GM12878 (cell line): ENCODE results near the gene CUEDC1. TPM values are rescaled to one million over a fixed set of nuclear protein-coding genes. Genes with fewer than 3 reads are reported as not detected.

ENCODE experiments used
- ATAC-seq: fragments of 200-7000 bp; cut with Tn5 transposase; 3 replicates; pipeline ENCODE4 v1.9.1; 2020; ENCODE audit warnings: mild to moderate bottlenecking, moderate library complexity
- BruUV-seq: library from RNA; stranded (reverse); fragments of 400-500 nt; replicated peaks from 2 replicates; lab custom pipeline; 2021; lab: Mats Ljungman, UMichigan
- CTCF ChIA-PET: fragments of 300-600 bp; sonication (Branson Sonifier 250); formaldehyde crosslinking; extraction: SDS; loops from one replicate; lab custom pipeline; 2021; ENCODE audit warnings: inconsistent platforms; lab: Yijun Ruan, JAX
- POLR2A ChIA-PET: fragments of 350-600 bp; formaldehyde crosslinking; extraction: SDS; loops from one replicate; lab custom pipeline; 2021; ENCODE audit warnings: inconsistent platforms; lab: Charles Lee
- RAD21 ChIA-PET: fragments of 300-600 bp; sonication (Branson Sonifier 250); formaldehyde crosslinking; loops from one replicate; lab custom pipeline; 2023; ENCODE audit warnings: antibody characterized with exemption; ENCODE audit not compliant: unreplicated experiment; lab: Charles Lee
- SMC1A ChIA-PET: fragments of 300-600 bp; sonication (Branson Sonifier 250); formaldehyde crosslinking; loops from one replicate; lab custom pipeline; 2023; ENCODE audit not compliant: unreplicated experiment, uncharacterized antibody; lab: Charles Lee
- DNase-seq: peaks from one replicate; pipeline ENCODE4 v3.0.0-alpha.2; 2011; ENCODE audit warnings: low read depth, low spot score
- FAIRE-seq: peaks from 3 replicates; lab custom pipeline; 2011; peaks lifted over from hg19 to GRCh38; lab: Jason Lieb, UNC
- H2AFZ ChIP-seq: 2 replicates; pipeline ENCODE4 v1.6.0; 2011; ENCODE audit warnings: low read depth, low read length, control low read depth; ENCODE audit not compliant: control insufficient read depth
- H3K27ac ChIP-seq: 2 replicates; pipeline ENCODE4 v1.5.1; 2011; ENCODE audit warnings: control low read depth; ENCODE audit not compliant: control insufficient read depth, insufficient read depth
- H3K27me3 ChIP-seq, 2 experiments: replicated peaks in 1 of 2; 2 replicates each; pipeline versions ENCODE4 v1.6.0 to v1.6.1; 2011; ENCODE audit warnings: low read length in 1 of 2; ENCODE audit not compliant: control insufficient read depth in 2 of 2, insufficient read depth in 2 of 2
- H3K36me3 ChIP-seq, 2 experiments: 2 replicates each; pipeline ENCODE4 v1.5.1; 2011; ENCODE audit warnings: low read length in 1 of 2; ENCODE audit not compliant: control insufficient read depth in 2 of 2, insufficient read depth in 2 of 2
- H3K4me1 ChIP-seq: 2 replicates; pipeline ENCODE4 v1.6.1; 2011; ENCODE audit warnings: mild to moderate bottlenecking, low read length, moderate library complexity, mixed read lengths; ENCODE audit not compliant: control insufficient read depth, insufficient read depth
- H3K4me2 ChIP-seq: 2 replicates; pipeline ENCODE4 v1.6.0; 2011; ENCODE audit warnings: control low read depth; ENCODE audit not compliant: control insufficient read depth, insufficient read depth
- H3K4me3 ChIP-seq: fragments of 200-600 bp; sonication (generic); 2 replicates; pipeline ENCODE4 v1.5.1; 2016
- H3K79me2 ChIP-seq: 2 replicates; pipeline ENCODE4 v1.6.0; 2011; ENCODE audit warnings: low read length; ENCODE audit not compliant: control insufficient read depth, insufficient read depth
- H3K9ac ChIP-seq: 2 replicates; pipeline ENCODE4 v1.8.0; 2011; ENCODE audit warnings: low read length, control low read depth, mixed read lengths; ENCODE audit not compliant: control insufficient read depth, insufficient read depth
- H3K9me3 ChIP-seq: replicated peaks from 3 replicates; pipeline ENCODE4 v1.5.1; 2011; ENCODE audit warnings: mild to moderate bottlenecking, low read length; ENCODE audit not compliant: control insufficient read depth, insufficient read depth
- H4K20me1 ChIP-seq: 2 replicates; pipeline ENCODE4 v1.6.0; 2011; ENCODE audit not compliant: control insufficient read depth, insufficient read depth
- ATF2 ChIP-seq: IDR thresholded peaks from 2 replicates; pipeline ENCODE4 v1.6.1; 2012; ENCODE audit warnings: low read length, inconsistent platforms
- MTA2 ChIP-seq: fragments of 450-650 bp; IDR thresholded peaks from 2 replicates; pipeline ENCODE4 v1.6.1; 2016; ENCODE audit warnings: low read depth, mild to moderate bottlenecking, moderate library complexity
- TCF3 ChIP-seq: IDR thresholded peaks from 2 replicates; pipeline ENCODE4 v1.6.1; 2012; ENCODE audit warnings: low read depth, mild to moderate bottlenecking, low read length, borderline replicate concordance; ENCODE audit not compliant: insufficient read depth
- ZBED1 ChIP-seq: IDR thresholded peaks from 2 replicates; pipeline ENCODE4 v1.6.1; 2016; ENCODE audit warnings: borderline replicate concordance
- in situ Hi-C: fragments of 300-500 bp; cut with MboI; formaldehyde crosslinking; loops from 9 replicates; pipeline ENCODE4 v1.14.3; 2018; ENCODE audit warnings: mixed read lengths
- intact Hi-C: fragments of 100-400 bp; cut with micrococcal nuclease; formaldehyde crosslinking; loops from one replicate; pipeline ENCODE4 v1.14.2; 2022; ENCODE audit not compliant: unreplicated experiment
- polyA plus RNA-seq, 11 experiments: library from polyadenylated mRNA; depleted of rRNA in 4 of 11; unstranded in 6 of 11; stranded (reverse) in 5 of 11; fragments of >200 nt; fragmentation: Nextera tagmentation in 4 of 11; fragmentation: Illumina TruSeq in 1 of 11; extraction: Ambion mirVana in 4 of 11; extraction: Trizol in 1 of 11; gene quantifications; 1 replicate in 1 of 11; 2 replicates in 10 of 11; pipeline versions ENCODE4 v1.2.1 to v1.2.3, GENCODE V29; 2011 to 2016; ENCODE audit warnings: inconsistent platforms in 2 of 11, missing spikeins in 2 of 11, low read depth in 1 of 11
- total RNA-seq, 4 experiments: library from RNA; depleted of rRNA in 3 of 4; stranded (reverse); fragments of >200 nt in 3 of 4; fragmentation: Illumina TruSeq in 1 of 4; extraction: Trizol in 1 of 4; gene quantifications; 2 replicates each; pipeline versions ENCODE4 v1.2.1 to v1.2.3, GENCODE V29; 2013 to 2021

CUEDC1 gene
- total and polyA plus RNA-seq, 10 of the 15 experiments (the other 5 are each of a cell fraction or from before 2014, with no cell fraction given), result 0.24 to 7.4 (median 1.8) TPM

GRCh38 chr17:57999010-57999495 is 43.8 kb upstream of the CUEDC1 start:
- Histone ChIP-seq H3K27ac (no peak overlapping the region; the same call in 1 of the 2 replicates), H3K36me3 (peaks cover 0 to 35% of the 10 kb centered on the region in 2 experiments; a peak in 3 of 4 replicates), H3K9me3 (no peaks in the 10 kb centered on the region), H3K9ac (no peak overlapping the region), H3K27me3 (no peaks in the 10 kb centered on the region), H3K4me3 (no peak overlapping the region), H3K4me1 (peaks cover 23% of the 10 kb centered on the region), H3K4me2 (no peak overlapping the region; the same call in 1 of the 2 replicates), H3K79me2 (peaks cover 30% of the 10 kb centered on the region), H2AFZ (no peak overlapping the region), H4K20me1 (no peaks in the 10 kb centered on the region)
- ChIA-PET RAD21 (interaction anchor here (0.8 to 12.2 kb wide), 28 partner anchors 8 to 252 kb away, joined by 3 to 239 read pairs (median 4); partner anchors contain the start of genes CUEDC1, DYNLL2, SRSF1 and VEZF1), CTCF (interaction anchor here (0.7 to 19.6 kb wide), 40 partner anchors 8 to 1001 kb away, joined by 3 to 708 read pairs (median 6); partner anchors contain the start of genes CUEDC1, MRPS23, SRSF1 and VEZF1), SMC1A (interaction anchor here (0.6 to 12.0 kb wide), 27 partner anchors 8 to 452 kb away, joined by 3 to 341 read pairs (median 5); partner anchors contain the start of genes MRPS23 and VEZF1), POLR2A (interaction anchor here (0.5 to 2.7 kb wide), 12 partner anchors 8 to 337 kb away, joined by 3 to 17 read pairs (median 6); partner anchors contain the start of genes CUEDC1, SRSF1 and VEZF1)
- BruUV-seq, result no TSS peak
- FAIRE-seq (no peak), ATAC-seq (no peak), DNase-seq (no peak)
- intact Hi-C loops, result no loop called here
- in situ Hi-C loops, result loop anchor here (5.0 to 10.0 kb wide), 2 partner anchors 104 to 147 kb away; partner anchors contain the start of gene MRPS23
- TF ChIP-seq TCF3 (no peak), ZBED1 (peak; percentile 15; the same call in 1 of the 2 replicates), MTA2 (no peak), ATF2 (peak; percentile 29)
